DND-41 (cell line): Measurements from ENCODE around the gene LRFN4.

Experiments
- ATAC-seq: fragments of 200-7000 bp; cut with Tn5 transposase; 3 replicates; pipeline ENCODE4 v1.9.1; 2021; ENCODE audit warnings: low read depth; ENCODE audit not compliant: insufficient read depth
- DNase-seq: peaks from one replicate; pipeline ENCODE4 v3.0.0-alpha.2; 2020
- H2AFZ ChIP-seq: 2 replicates; pipeline ENCODE4 v1.6.0; 2012; ENCODE audit warnings: low read depth, low read length
- H3K27ac ChIP-seq: 2 replicates; pipeline ENCODE4 v1.5.1; 2012; ENCODE audit warnings: low read length, inconsistent platforms
- H3K27me3 ChIP-seq: fragments of 200-600 bp; sonication (generic); 2 replicates; pipeline ENCODE4 v1.6.0; 2012; ENCODE audit warnings: low read length, mild to moderate bottlenecking, inconsistent platforms; ENCODE audit not compliant: insufficient read depth, poor library complexity
- H3K36me3 ChIP-seq: 2 replicates; pipeline ENCODE4 v1.5.1; 2012; ENCODE audit warnings: low read length, inconsistent platforms; ENCODE audit not compliant: insufficient read depth
- H3K4me1 ChIP-seq: 2 replicates; pipeline ENCODE4 v1.5.1; 2012; ENCODE audit warnings: mild to moderate bottlenecking, low read length; ENCODE audit not compliant: insufficient read depth
- H3K4me2 ChIP-seq: 2 replicates; pipeline ENCODE4 v1.6.0; 2012; ENCODE audit warnings: mild to moderate bottlenecking, moderate library complexity, low read length, inconsistent platforms; ENCODE audit not compliant: insufficient read depth
- H3K4me3 ChIP-seq, 2 experiments: fragments of 200-600 bp in 1 of 2; shearing (Covaris generic) in 1 of 2; 2 replicates each; pipeline ENCODE4 v1.5.1; 2012 to 2016; ENCODE audit warnings: inconsistent platforms in 2 of 2, low read length in 2 of 2, mild to moderate bottlenecking in 2 of 2, low read depth in 1 of 2, moderate library complexity in 1 of 2
- H3K79me2 ChIP-seq: 2 replicates; pipeline ENCODE4 v1.6.0; 2012; ENCODE audit warnings: low read length, inconsistent platforms; ENCODE audit not compliant: insufficient read depth
- H3K9ac ChIP-seq: 2 replicates; pipeline ENCODE4 v1.6.0; 2012; ENCODE audit warnings: low read depth, mild to moderate bottlenecking, inconsistent platforms, low read length, moderate library complexity
- H3K9me3 ChIP-seq: 2 replicates; pipeline ENCODE4 v1.5.1; 2012; ENCODE audit warnings: low read length, moderate library complexity, mild to moderate bottlenecking, inconsistent platforms; ENCODE audit not compliant: insufficient read depth, severe bottlenecking
- H4K20me1 ChIP-seq: 2 replicates; pipeline ENCODE4 v1.6.0; 2012; ENCODE audit warnings: low read length; ENCODE audit not compliant: insufficient read depth
- CTCF ChIP-seq: IDR thresholded peaks from 2 replicates; pipeline ENCODE4 v1.5.1; 2012; ENCODE audit warnings: borderline replicate concordance, low read length, moderate library complexity, mild to moderate bottlenecking; ENCODE audit not compliant: poor library complexity, severe bottlenecking; ENCODE audit errors: extremely low read depth
- EZH2 ChIP-seq: IDR thresholded peaks from 3 replicates; pipeline ENCODE4 v1.6.1; 2012; ENCODE audit warnings: borderline replicate concordance, low read depth, mild to moderate bottlenecking, moderate library complexity, low read length, inconsistent platforms; ENCODE audit not compliant: severe bottlenecking

LRFN4 gene

GRCh38 chr11:66847461-66848232 is 9.2 kb upstream of the LRFN4 start:
- no peak for ATAC-seq
- Histone ChIP-seq H3K27ac (no peak overlapping the region), H3K27me3 (no peaks in the 10 kb centered on the region), H3K4me3 (no peak overlapping the region), H3K36me3 (peaks cover 56% of the 10 kb centered on the region), H3K9ac (no peak overlapping the region), H3K79me2 (peaks cover 26% of the 10 kb centered on the region), H3K4me2 (no peak overlapping the region), H3K9me3 (no peaks in the 10 kb centered on the region), H2AFZ (no peak overlapping the region), H3K4me1 (peaks cover 19% of the 10 kb centered on the region), H4K20me1 (peaks cover 14% of the 10 kb centered on the region)
- DNase-seq: no peak
- no peak for TF ChIP-seq EZH2
- no peak for TF ChIP-seq CTCF

- Histone ChIP-seq H3K79me2 (peaks cover 15% of the 10 kb centered on the region), H3K4me3 (no peak overlapping the region), H3K36me3 (peaks cover 55% of the 10 kb centered on the region), H3K9me3 (no peaks in the 10 kb centered on the region), H3K27ac (no peak overlapping the region), H3K4me2 (no peak overlapping the region), H3K4me1 (peaks cover 16% of the 10 kb centered on the region), H2AFZ (no peak overlapping the region), H3K27me3 (no peaks in the 10 kb centered on the region), H4K20me1 (peaks cover 11% of the 10 kb centered on the region), H3K9ac (no peak overlapping the region)
- ATAC-seq (no peak), DNase-seq (no peak)
- TF ChIP-seq CTCF (no peak), EZH2 (no peak)
Observed at GRCh38 chr11:66848671-66849500, 8.0 kb upstream of the LRFN4 start.

DNA sequence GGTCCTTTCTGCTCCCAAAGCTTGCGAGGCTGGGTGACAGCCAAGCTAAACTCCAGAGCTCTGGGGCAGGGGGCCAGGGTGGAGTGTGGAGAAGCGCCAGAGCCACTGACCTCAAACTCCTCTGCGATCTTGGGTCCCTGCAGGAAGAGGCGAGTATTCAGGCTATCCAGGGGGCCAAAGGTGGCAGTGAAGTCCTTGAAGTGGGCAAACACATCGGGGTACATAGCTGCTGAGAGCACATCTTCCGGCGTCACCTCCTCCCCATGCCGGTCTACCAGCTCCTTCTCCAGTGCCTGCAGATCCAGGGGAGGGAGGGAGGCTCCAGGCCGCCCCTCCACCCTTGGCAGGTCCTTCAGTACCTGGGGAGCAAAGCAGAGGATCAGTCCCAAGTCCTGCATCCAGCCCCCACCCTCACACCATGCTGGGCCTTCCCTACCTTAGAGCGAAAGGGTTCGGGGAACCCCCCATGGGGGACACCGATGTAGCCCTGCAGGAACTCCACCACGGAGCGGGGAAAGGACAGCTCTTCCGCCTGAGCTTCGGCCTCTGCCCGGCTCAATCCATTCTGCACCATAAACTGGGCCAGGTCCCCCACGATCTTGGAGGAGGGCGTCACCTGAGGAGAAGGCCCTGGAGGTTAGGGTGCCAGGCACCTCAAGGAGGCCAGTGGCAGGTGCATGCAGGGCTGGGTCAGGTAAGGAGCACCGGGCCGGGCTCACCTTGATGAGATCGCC is 7.2 kb upstream of the LRFN4 start:
- 0 out of 2 replicates have a peak, but pooled peaks cover 3% of the 10 kb centered on the region for H4K20me1 ChIP-seq
- H3K9ac ChIP-seq: no peak overlapping the region
- ATAC-seq: no peak
- H3K27me3 ChIP-seq: no peaks in the 10 kb centered on the region
- no peaks in the 10 kb centered on the region for H3K9me3 ChIP-seq
- DNase-seq: no peak
- H3K4me1 ChIP-seq: peaks cover 8% of the 10 kb centered on the region
- no peak overlapping the region for H3K4me2 ChIP-seq
- peaks cover 54% of the 10 kb centered on the region for H3K36me3 ChIP-seq
- no peak overlapping the region for H3K27ac ChIP-seq
- H2AFZ ChIP-seq: no peak overlapping the region
- no peak for TF ChIP-seq EZH2
- no peak for TF ChIP-seq CTCF
- H3K4me3 ChIP-seq: no peak overlapping the region
- H3K79me2 ChIP-seq: peaks cover 7% of the 10 kb centered on the region
